ENCODE results near the gene VWA8.

DNA sequence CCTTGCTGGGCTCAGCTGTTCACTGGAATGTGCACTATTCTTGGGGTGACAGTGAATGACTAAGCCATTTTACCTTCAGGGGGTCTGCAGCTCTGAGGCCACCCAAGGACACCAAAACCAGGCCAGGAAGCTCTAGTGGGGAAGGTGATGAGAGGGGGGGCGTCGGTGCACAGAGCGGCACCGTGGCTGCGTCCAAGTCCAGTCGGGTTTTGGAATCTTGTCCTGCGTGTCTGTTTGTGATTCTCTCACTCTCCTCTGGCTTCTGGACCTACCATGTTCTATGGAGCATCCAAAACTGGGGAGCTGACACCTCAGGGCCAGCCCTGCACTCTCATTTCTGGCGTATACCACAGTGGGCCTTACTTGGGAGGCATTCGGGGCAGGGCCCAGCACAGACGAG is 411.4 kb downstream of the VWA8 start:
- TF ChIP-seq REST (IDR thresholded peaks at IDR 0.05; ENCODE audit: insufficient read depth in 1 of 2, low read depth in 2 of 2, low read length in 2 of 2) (no peak), TAF1 (IDR thresholded peaks at IDR 0.05; ENCODE audit: borderline replicate concordance, insufficient read depth, low read length) (no peak), POLR2AphosphoS5 (IDR thresholded peaks at IDR 0.05; ENCODE audit: low read depth, low read length) (no peak), SIN3A (IDR thresholded peaks at IDR 0.05; ENCODE audit: borderline replicate concordance, insufficient read depth, low read length) (no peak)
